Stimulated activated naive CD8-positive, alpha-beta T cell treated with anti-CD3 and anti-CD28 coated beads, Interleukin-15, amount 100 ng/mL, for 72 hours (primary cell): ENCODE measurements around the gene USF2.
A peak's percentile ranks its signal among the peaks of the same experiment; 100 is the strongest.

Experiments
- ATAC-seq: fragments of 150-1000 bp; cut with Tn5 transposase; 2 replicates; pipeline ENCODE4 v1.10.0; 2021; ENCODE audit warnings: mild to moderate bottlenecking, moderate library complexity
- DNase-seq, 2 donors: peaks; one replicate each; pipeline ENCODE4 v3.0.0; 2021 to 2022
- H3K27ac Mint-ChIP-seq, 2 donors: one replicate each; pipeline ENCODE4 v1.8.0; 2022; ENCODE audit warnings: mild to moderate bottlenecking in 2 of 2, mixed read lengths in 2 of 2, moderate library complexity in 2 of 2
- H3K27me3 Mint-ChIP-seq: one replicate; pipeline ENCODE4 v1.8.0; 2022; ENCODE audit warnings: mixed read lengths
- H3K4me1 Mint-ChIP-seq: one replicate; pipeline ENCODE4 v1.8.0; 2022; ENCODE audit warnings: mild to moderate bottlenecking, mixed read lengths
- H3K4me3 Mint-ChIP-seq, 2 donors: one replicate each; pipeline ENCODE4 v1.8.0; 2022; ENCODE audit warnings: mild to moderate bottlenecking in 2 of 2, mixed read lengths in 2 of 2, moderate library complexity in 1 of 2
- H3K9me3 Mint-ChIP-seq, 2 donors: one replicate each; pipeline ENCODE4 v1.8.0; 2022; ENCODE audit warnings: mixed read lengths in 2 of 2

Gene USF2

DNA sequence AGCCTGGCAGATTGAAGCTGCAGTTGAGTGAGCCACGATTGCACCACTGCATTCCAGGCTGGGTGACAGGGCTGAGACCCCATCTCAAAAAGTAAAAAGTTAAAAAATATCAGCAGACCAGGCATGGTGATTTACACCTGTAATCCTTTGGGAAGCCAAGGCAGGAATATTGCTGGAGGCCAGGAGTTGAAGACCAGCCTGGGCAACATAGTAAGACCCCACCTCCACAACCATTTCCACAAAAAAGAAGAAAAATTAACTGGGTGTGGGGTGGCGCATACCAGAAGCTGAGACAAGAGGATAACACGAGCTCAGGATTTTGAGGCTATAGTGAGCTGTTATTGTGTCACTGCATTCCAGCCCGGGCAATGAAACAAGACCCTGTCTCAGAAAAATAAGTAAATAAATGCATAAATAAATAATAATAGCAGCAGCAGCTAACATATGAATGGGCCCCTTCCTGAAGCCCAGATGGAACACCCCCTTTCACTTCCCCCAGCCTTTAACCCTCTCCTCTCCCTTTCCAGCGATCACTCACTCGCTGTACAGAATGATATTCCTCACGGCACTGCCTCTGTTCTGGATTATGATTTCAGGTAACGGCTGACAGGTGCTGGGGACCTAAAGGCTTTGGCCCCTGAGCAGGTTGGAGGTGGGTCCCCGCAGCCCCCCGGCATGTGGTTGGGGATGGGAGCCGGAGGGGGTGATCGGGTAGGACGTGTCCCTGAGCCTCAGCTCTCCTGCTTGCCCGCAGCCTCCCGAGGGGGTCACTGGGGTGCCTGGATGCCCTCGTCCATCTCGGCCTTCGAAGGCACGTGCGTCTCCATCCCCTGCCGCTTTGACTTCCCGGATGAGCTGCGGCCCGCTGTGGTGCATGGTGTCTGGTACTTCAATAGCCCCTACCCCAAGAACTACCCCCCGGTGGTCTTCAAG, 26.4 kb downstream of the USF2 start:
- ATAC-seq, result no peak
- Mint-ChIP-seq H3K27me3 (no peaks in the 10 kb centered on the region), H3K4me1 (no peaks in the 10 kb centered on the region), H3K9me3 (no peaks in the 10 kb centered on the region), H3K27ac (no peak overlapping the region), H3K4me3 (peak overlapping the region in 1 of 2 donors; percentile 21)
- DNase-seq, result no peak

DNA sequence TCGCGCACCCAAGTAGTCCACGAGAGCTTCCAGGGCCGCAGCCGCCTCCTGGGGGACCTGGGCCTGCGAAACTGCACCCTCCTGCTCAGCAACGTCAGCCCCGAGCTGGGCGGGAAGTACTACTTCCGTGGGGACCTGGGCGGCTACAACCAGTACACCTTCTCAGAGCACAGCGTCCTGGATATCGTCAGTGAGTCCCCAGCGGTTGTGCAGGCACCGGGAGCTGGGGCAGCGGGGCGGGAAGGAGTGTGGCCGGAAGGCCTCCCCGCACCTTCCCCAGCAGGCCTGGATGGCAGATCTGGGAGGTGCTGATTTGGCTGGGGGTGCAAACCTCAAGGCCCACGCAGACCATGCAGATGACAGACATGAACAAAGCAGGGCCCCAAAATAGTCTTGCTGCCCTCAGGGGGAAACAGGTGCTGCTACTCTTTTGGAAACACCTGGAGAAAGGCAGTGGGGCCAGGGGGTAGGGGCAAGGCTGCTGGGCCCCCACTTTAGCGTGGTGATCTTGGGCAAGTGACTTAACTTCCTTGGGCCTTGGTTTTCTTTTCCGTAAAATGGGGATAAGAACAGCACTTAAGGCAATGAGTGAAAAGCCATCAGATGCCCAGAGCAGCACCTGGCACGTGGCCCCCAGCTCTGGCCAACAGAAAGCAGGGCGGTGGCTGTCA, 27.2 kb downstream of the USF2 start:
- Mint-ChIP-seq H3K4me1 (no peaks in the 10 kb centered on the region), H3K4me3 (peak overlapping the region; percentile 21 to 34), H3K9me3 (no peaks in the 10 kb centered on the region), H3K27me3 (no peaks in the 10 kb centered on the region), H3K27ac (no peak overlapping the region)
- DNase-seq (peak; percentile 37 to 57), ATAC-seq (peak; percentile 79)

DNA sequence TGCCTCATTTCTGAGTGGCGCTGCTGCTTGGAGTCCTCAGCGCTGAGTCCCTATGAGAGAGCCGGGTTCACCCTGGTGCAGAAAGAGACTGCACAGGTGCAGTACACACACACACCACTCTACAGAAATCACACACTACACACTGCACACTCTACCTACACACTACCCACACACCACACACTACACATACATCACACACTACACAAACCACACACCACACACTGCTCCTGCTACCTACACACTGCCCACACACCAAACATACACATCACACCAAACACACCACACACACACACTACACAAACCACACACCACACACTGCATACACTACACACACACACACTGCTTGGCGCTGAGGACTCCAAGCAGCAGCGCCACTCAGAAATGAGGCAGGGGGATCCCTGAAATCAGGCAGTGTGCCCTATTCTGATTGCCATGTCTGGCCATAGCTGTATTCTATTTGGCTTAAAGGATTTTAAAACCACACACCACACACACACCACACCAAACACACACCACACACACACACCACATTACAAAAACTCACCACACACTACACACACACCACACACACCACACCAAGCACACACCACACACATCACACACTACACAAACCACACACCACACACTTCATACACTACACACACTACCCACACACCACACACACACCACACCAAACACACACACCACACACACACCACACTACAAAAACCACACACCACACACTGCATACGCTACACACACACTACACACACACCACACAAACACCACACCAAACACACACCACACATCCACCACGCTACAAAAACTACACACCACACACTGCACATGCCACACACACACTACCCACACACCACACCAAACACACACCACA, 28.1 kb downstream of the USF2 start:
- no peak for DNase-seq
- Mint-ChIP-seq H3K4me3 (no peak overlapping the region), H3K27me3 (no peaks in the 10 kb centered on the region), H3K27ac (no peak overlapping the region), H3K9me3 (no peaks in the 10 kb centered on the region), H3K4me1 (no peaks in the 10 kb centered on the region)
- peak; percentile 59 for ATAC-seq

DNA sequence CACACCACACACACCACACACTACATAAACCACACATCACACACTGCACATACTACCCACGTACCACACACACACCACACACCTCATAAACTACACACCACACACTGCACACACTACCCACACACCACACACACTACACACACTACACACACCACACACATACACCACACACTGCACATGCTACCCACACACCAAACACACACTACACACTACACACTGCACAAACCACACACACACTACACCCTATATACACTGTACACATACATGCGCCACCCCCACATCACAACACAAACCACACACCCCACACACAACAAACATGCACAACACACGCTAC, 28.7 kb downstream of the USF2 start:
- H3K9me3 Mint-ChIP-seq, result no peaks in the 10 kb centered on the region
- ATAC-seq, result no peak
- no peak for DNase-seq
- H3K4me3 Mint-ChIP-seq, result no peak overlapping the region
- no peak overlapping the region for H3K27ac Mint-ChIP-seq
- H3K4me1 Mint-ChIP-seq, result no peaks in the 10 kb centered on the region
- no peaks in the 10 kb centered on the region for H3K27me3 Mint-ChIP-seq

DNA sequence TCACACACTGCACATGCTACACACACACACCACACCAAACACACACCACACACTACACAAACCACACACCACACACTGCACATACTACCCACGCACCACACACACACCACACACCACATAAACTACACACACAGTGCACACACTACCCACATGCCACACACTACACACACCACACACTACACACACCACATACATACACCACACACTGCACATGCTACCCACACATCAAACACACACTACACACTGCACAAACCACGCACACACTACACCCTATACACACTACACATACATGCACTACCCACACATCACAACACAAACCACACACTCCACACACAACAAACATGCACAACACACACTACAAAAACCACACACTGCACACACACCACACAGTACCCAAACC, 29.2 kb downstream of the USF2 start:
- Mint-ChIP-seq H3K27me3 (no peaks in the 10 kb centered on the region), H3K27ac (no peak overlapping the region), H3K4me1 (no peaks in the 10 kb centered on the region), H3K9me3 (no peaks in the 10 kb centered on the region), H3K4me3 (no peak overlapping the region)
- no peak for DNase-seq
- no peak for ATAC-seq

DNA sequence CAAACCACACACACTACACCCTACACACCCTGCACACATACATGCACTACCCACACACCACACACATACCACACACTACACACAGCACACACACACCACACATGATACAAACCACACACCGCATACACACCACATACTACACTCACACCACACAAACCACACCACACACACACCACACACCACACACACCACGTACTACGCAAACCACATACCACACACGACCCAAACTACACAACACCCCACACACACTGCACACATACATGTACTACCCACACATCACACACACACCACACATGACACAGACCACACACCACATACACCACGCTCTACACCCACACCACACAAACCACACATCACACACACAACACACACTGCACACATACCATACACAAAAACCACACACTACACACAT, 29.8 kb downstream of the USF2 start:
- Mint-ChIP-seq H3K4me3 (no peak overlapping the region), H3K4me1 (no peaks in the 10 kb centered on the region), H3K27me3 (no peaks in the 10 kb centered on the region), H3K9me3 (no peaks in the 10 kb centered on the region), H3K27ac (no peak overlapping the region)
- ATAC-seq (no peak), DNase-seq (no peak)

DNA sequence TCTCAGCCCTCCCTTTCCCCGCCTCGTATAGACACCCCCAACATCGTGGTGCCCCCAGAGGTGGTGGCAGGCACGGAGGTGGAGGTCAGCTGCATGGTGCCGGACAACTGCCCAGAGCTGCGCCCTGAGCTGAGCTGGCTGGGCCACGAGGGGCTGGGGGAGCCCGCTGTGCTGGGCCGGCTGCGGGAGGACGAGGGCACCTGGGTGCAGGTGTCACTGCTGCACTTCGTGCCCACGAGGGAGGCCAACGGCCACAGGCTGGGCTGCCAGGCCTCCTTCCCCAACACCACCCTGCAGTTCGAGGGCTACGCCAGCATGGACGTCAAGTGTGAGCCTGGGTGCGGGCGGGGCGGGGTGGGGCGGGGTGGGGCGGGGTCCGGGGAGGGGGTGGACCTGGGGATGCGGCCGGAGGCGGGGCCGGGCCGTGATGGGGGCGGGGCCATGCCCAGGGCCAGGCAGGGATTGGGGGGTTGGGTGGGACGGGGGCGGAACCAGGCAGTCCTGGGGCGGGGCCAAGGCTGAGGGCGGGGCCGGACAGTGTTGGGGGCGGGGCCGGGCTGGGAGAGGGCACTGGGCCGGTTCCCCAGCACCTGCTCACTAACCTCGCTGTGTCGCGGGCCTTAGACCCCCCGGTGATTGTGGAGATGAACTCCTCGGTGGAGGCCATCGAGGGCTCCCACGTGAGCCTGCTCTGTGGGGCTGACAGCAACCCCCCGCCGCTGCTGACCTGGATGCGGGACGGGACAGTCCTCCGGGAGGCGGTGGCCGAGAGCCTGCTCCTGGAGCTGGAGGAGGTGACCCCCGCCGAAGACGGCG, 31.0 kb downstream of the USF2 start:
- H3K9me3 Mint-ChIP-seq, result no peaks in the 10 kb centered on the region
- no peak overlapping the region for H3K27ac Mint-ChIP-seq
- DNase-seq (no peak), ATAC-seq (no peak)
- H3K4me1 Mint-ChIP-seq, result no peaks in the 10 kb centered on the region
- peaks cover 1% of the 10 kb centered on the region for H3K27me3 Mint-ChIP-seq
- H3K4me3 Mint-ChIP-seq, result no peak overlapping the region

DNA sequence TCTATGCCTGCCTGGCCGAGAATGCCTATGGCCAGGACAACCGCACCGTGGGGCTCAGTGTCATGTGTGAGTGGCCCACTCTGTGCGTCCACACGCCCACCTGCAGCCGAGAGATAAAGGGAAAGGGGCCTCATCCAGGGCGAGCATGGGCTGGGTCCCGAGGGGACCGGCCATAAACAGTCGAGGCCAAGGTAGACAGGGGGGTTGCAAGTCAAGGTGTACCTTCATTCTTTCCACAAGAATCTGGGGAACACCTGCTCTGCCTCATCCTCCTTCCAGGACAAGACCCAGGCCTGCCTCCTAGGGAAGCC, 31.5 kb downstream of the USF2 start:
- H3K27me3 Mint-ChIP-seq, result peaks cover 7% of the 10 kb centered on the region
- H3K27ac Mint-ChIP-seq, result no peak overlapping the region
- DNase-seq (no peak), ATAC-seq (no peak)
- H3K9me3 Mint-ChIP-seq, result no peaks in the 10 kb centered on the region
- no peak overlapping the region for H3K4me3 Mint-ChIP-seq
- H3K4me1 Mint-ChIP-seq, result no peaks in the 10 kb centered on the region

DNA sequence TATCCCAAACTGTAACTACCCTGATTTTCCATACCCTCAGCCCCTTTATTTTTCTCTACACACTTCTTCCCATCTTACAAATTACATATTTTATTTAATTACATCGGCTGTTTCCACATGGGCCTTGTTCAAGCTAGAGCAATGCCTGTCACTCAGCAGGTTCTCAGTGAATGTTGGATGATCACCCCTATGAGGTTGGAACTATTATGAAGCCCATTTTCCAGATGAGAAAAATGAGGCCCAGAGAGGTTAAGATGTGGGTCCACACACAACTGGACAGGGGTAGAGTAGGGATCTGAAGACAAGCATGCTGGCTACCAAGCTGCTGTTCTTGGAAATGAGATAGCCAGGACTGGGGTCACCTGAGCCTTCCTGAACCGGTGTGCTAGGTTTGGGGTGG, 33.2 kb downstream of the USF2 start:
- peaks cover 7% of the 10 kb centered on the region for H3K27me3 Mint-ChIP-seq
- H3K4me3 Mint-ChIP-seq, result no peak overlapping the region
- H3K9me3 Mint-ChIP-seq, result no peaks in the 10 kb centered on the region
- DNase-seq (no peak), ATAC-seq (no peak)
- peaks cover 4% of the 10 kb centered on the region for H3K4me1 Mint-ChIP-seq
- H3K27ac Mint-ChIP-seq, result peak overlapping the region in 1 of 2 donors; percentile 72

DNA sequence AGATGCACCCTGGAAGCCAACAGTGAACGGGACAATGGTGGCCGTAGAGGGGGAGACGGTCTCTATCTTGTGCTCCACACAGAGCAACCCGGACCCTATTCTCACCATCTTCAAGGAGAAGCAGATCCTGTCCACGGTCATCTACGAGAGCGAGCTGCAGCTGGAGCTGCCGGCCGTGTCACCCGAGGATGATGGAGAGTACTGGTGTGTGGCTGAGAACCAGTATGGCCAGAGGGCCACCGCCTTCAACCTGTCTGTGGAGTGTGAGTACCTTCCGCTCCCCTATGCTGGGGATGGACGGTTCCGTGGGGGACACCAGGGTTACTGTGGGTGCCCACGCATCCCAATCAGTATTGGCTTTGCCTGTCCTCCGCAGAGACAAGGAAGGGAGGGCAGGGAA, 33.7 kb downstream of the USF2 start:
- no peak overlapping the region for H3K4me3 Mint-ChIP-seq
- peaks cover 5% of the 10 kb centered on the region for H3K4me1 Mint-ChIP-seq
- peaks cover 7% of the 10 kb centered on the region for H3K27me3 Mint-ChIP-seq
- H3K27ac Mint-ChIP-seq, result no peak overlapping the region
- DNase-seq (no peak), ATAC-seq (no peak)
- no peaks in the 10 kb centered on the region for H3K9me3 Mint-ChIP-seq

DNA sequence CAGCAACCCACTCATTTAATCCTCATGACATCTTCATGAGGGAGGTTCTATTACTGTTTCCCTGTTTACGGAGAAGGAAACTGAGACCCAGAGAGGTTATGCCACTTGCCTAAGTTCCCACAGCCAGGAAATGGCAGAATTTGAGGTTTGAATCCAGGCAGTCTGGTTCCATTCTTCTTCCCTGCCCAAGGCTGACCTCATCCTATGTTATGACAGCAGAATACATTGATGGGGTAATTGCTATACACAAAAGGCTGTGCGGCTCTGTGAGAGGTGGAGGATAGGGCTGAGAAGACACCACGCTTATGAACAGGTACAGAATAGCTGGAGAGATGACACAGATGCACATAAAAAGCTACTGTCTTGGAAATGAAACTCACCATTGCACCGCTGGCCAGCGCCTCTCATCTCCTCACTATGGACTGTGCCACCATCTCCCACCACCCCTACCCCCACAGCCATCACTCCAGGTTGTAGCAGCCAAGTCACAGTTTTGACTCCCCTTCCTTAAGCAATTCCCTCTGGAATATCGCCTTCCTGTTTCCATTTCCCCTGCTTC, 34.7 kb downstream of the USF2 start:
- no peak overlapping the region for H3K27ac Mint-ChIP-seq
- peaks cover 16% of the 10 kb centered on the region for H3K27me3 Mint-ChIP-seq

DNA sequence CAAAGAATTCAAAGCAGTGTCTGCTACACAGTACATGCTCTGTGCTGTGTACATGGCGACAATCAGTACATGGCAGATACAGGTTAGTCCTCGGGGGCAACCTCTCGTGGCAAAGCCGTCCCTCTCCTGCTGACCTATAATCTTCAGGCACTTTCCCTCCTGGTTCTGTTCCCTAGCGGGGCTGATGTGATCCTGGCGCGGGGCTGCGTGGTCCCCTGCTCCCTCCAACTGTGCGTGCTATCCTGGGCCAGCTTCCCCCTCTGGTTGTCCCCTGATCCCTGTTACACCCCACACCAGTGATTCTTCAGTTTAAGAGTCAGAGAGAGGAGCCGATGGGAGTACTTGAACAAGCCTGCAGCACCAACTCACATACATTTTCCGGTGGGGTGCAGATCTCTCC, 35.3 kb downstream of the USF2 start:
- DNase-seq (no peak), ATAC-seq (no peak)
- H3K27me3 Mint-ChIP-seq, result peaks cover 16% of the 10 kb centered on the region
- H3K4me1 Mint-ChIP-seq, result peaks cover 5% of the 10 kb centered on the region
- no peak overlapping the region for H3K4me3 Mint-ChIP-seq
- H3K27ac Mint-ChIP-seq, result no peak overlapping the region
- H3K9me3 Mint-ChIP-seq, result no peaks in the 10 kb centered on the region

More for the DNA sequence above, 34.7 kb downstream of the USF2 start:
- no peak for DNase-seq
- Mint-ChIP-seq H3K4me3 (no peak overlapping the region), H3K4me1 (peaks cover 5% of the 10 kb centered on the region), H3K9me3 (no peaks in the 10 kb centered on the region)
- no peak for ATAC-seq

DNA sequence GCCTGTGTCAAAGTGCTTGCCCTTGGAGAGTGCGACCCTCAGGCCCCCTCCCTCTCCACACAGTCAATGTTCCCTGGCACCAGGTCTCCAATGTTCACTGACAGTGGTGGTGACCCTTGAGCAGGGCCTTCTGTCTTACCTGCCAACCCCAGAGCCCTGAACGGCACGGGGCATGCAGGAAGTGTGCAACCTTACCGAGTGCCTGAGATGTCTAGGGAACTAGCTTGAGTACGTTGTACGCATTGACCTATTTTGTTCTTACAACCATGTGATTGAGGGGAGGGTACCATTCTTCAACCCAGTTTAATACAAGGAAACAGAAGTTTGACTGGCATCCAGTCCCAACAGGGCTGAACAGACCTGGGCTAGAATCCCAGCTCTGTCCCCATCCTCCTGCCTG, 36.4 kb downstream of the USF2 start:
- Mint-ChIP-seq H3K4me3 (no peak overlapping the region), H3K27ac (no peak overlapping the region), H3K27me3 (peaks cover 23% of the 10 kb centered on the region), H3K4me1 (peaks cover 6% of the 10 kb centered on the region), H3K9me3 (no peaks in the 10 kb centered on the region)
- DNase-seq, result no peak
- ATAC-seq, result no peak

DNA sequence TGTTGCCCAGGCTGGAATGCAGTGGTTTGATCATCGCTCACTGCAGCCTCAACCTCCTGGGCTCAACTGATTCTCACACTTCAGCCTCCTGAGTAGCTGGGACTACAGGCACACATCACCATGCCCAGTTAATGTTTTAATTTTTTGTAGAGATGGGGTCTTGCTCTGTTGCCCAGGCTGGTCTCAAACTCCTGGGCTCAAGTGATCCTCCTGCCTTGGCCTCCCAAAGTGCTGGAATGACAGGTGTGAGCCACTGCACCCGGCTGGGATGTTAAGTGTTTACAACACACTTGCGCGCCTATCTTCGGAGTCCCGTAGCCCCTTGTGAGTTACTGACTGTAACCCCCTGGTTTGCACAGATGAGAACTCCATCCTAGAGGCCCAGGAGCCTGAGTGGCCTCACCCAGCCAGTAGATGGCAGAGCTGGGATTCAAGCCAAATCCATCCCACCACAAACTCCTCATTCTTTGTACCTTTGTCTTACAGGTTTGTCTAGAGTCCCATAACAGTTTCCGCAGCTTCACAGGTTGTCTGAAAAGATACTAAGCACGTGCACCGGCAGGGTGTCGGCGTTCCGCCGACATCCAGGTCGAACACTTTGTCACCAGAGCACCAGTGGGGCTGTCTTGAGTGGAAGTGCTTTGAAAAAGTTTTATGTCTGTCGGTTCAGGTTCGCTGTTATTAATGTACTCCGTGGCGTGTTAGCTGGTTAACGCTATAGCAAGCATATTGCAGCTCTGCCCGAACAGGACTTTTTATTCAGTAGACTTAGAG, 37.9 kb downstream of the USF2 start:
- Mint-ChIP-seq H3K4me3 (no peak overlapping the region), H3K27me3 (peaks cover 29% of the 10 kb centered on the region), H3K27ac (peak overlapping the region in 1 of 2 donors; percentile 42), H3K9me3 (no peaks in the 10 kb centered on the region), H3K4me1 (peaks cover 12% of the 10 kb centered on the region)
- DNase-seq, result no peak
- ATAC-seq, result peak; percentile 59
